Body of pancreas (tissue), 4 donors: ENCODE measurements around the gene CLIP2.

Source experiments
- CTCF ChIP-seq, 7 experiments: fragments of 450-650 bp in 4 of 7; fragments of 200-600 bp in 3 of 7; sonication (generic) in 3 of 7; IDR thresholded peaks; one replicate each; pipeline ENCODE4 v1.5.1; 2016 to 2019; ENCODE audit warnings: antibody characterized with exemption in 7 of 7
- POLR2A ChIP-seq, 3 donors: fragments of 450-650 bp; IDR thresholded peaks; one replicate each; pipeline ENCODE4 v1.6.1; 2016; ENCODE audit warnings: antibody characterized with exemption in 3 of 3, mild to moderate bottlenecking in 2 of 3

DNA sequence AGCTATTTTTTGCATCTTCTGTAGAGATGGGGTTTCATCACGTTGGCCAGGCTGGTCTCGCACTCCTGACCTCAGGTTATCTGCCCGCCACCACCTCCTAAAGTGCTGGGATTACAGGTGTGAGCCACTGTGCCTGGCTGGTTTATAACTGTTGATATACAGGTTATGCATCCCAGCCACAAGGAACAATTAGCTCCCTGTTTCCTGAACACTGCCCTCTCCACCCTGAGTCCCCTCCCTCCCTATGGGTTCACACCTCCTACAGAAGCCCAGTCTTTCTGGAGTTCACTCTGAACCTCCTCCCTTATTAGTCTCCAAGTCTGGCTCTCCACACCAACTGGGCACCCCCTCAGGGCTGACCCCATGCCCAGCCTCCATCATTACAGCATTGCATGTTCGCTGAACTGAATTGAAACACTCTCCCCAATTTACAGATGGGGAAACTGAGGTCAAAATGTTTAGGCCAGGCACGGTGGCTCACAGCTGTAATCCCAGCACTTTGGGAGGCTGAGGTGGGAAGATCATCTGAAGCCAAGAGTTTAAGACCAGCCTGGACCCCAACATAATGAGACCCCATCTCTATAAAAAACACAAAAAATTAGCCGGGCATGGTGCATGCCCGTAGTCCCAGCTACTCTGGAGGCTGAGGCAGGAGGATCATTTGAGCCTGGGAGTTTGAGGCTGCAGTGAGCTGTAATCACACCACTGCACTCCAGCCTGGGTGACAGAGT is 1.7 kb upstream of the CLIP2 start:
- no peak for TF ChIP-seq CTCF (IDR thresholded peaks at IDR 0.05)
- no peak for TF ChIP-seq POLR2A (IDR thresholded peaks at IDR 0.05)
